Measurements from ENCODE around the gene ZNF511.

ZNF511 gene

DNA sequence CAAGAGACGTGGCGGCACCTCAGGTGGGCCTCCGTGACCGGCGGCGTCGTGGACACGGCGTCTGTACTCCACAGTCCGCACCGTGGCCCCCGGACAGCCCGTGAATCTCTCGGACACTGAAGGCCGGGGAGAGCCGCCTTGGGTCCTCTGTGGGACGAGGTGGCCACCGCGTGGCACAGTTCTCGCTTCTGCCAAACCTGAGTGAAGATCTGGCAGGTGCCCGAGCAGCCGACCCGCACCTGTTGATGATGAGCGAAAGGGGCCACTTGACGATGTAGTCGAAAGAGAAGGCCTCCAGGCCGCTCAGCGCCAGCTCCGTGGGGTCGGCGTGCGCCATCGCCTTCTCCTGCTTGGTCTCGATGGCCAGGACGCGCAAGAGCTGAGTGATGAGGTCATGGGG lies 23.5 kb upstream of the ZNF511 start:
- TF ChIP-seq, protein P1, sequence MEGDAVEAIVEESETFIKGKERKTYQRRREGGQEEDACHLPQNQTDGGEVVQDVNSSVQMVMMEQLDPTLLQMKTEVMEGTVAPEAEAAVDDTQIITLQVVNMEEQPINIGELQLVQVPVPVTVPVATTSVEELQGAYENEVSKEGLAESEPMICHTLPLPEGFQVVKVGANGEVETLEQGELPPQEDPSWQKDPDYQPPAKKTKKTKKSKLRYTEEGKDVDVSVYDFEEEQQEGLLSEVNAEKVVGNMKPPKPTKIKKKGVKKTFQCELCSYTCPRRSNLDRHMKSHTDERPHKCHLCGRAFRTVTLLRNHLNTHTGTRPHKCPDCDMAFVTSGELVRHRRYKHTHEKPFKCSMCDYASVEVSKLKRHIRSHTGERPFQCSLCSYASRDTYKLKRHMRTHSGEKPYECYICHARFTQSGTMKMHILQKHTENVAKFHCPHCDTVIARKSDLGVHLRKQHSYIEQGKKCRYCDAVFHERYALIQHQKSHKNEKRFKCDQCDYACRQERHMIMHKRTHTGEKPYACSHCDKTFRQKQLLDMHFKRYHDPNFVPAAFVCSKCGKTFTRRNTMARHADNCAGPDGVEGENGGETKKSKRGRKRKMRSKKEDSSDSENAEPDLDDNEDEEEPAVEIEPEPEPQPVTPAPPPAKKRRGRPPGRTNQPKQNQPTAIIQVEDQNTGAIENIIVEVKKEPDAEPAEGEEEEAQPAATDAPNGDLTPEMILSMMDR (IDR thresholded peaks at IDR 0.05): no peak
- no peak for TF ChIP-seq ZFX (IDR thresholded peaks at IDR 0.05; ENCODE audit: borderline replicate concordance)
- H3K27ac ChIP-seq: no peak overlapping the region

DNA sequence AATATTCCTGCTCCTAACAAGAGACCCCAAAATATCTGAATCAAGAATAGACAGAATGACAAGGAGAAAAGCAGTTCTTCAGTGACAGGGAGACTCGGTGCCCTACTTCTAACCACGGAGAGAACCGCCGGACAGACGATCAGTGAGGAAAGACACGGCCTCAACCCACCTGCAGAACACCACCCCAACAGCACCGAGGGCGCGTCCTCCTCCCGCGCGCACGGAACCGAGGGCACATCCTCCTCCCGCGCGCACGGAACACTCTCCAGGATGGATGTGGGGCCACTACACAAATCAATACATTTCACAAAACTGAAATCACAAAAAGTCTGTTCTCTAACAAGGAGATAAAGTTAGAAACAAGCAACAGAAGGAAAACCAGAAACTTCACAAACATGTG lies 22.3 kb upstream of the ZNF511 start:
- no peak for TF ChIP-seq ZFX (IDR thresholded peaks at IDR 0.05; ENCODE audit: borderline replicate concordance)
- TF ChIP-seq, protein P1 (IDR thresholded peaks at IDR 0.05): no peak
- no peak overlapping the region for H3K27ac ChIP-seq

DNA sequence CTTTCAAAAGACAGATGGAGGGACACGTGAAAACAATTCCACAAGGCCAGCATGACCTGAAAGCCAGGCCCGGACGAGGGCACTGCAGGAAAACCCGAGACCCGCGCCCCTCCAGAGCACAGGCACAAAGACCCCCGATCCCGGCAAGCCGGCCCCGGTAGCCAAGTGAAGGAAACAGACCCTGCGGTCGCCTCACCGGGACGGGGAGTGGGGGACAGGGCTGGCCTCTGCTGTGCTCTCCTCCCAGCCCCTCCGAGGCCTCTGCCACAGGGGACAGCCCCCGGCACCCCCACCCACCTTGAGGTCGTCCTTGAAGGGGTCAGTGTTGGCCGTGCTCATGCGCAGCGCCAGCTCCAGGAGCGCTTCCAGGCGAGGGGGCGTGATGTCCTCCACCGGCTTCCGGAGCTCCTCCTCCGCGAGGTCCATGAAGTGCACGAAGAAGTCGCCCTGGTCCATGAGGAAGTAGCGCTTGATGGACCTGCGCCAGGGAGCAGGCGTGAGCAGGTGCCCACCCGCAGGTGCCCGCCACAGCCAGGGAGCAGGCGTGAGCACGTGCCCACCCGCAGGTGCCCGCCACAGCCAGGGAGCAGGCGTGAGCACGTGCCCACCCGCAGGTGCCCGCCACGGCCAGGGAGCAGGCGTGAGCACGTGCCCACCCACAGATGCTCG lies 20.7 kb upstream of the ZNF511 start:
- TF ChIP-seq, protein P1 (IDR thresholded peaks at IDR 0.05): no peak
- TF ChIP-seq ZFX (IDR thresholded peaks at IDR 0.05; ENCODE audit: borderline replicate concordance): no peak
- no peak overlapping the region for H3K27ac ChIP-seq

DNA sequence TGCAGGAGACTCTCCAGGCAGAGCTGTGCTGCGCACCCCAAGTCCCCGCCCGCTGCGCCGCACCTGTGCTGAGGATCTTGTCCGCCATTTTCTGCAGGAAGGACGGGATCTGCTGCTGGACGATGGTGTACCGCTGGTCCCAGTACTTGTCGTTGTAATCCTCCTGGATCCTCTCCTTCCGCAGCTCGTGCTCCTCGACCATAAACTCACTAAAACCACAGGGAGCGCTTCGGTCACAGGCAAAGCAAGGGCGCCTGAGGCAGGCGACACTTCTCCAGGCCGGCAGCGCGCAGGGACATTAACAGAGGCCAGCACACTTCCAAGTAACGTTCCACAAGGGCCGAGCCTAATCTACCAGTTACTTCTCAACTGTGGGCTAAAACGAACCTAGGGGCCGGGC lies 19.0 kb upstream of the ZNF511 start:
- no peak overlapping the region for H3K27ac ChIP-seq
- no peak for TF ChIP-seq ZFX (IDR thresholded peaks at IDR 0.05; ENCODE audit: borderline replicate concordance)

DNA sequence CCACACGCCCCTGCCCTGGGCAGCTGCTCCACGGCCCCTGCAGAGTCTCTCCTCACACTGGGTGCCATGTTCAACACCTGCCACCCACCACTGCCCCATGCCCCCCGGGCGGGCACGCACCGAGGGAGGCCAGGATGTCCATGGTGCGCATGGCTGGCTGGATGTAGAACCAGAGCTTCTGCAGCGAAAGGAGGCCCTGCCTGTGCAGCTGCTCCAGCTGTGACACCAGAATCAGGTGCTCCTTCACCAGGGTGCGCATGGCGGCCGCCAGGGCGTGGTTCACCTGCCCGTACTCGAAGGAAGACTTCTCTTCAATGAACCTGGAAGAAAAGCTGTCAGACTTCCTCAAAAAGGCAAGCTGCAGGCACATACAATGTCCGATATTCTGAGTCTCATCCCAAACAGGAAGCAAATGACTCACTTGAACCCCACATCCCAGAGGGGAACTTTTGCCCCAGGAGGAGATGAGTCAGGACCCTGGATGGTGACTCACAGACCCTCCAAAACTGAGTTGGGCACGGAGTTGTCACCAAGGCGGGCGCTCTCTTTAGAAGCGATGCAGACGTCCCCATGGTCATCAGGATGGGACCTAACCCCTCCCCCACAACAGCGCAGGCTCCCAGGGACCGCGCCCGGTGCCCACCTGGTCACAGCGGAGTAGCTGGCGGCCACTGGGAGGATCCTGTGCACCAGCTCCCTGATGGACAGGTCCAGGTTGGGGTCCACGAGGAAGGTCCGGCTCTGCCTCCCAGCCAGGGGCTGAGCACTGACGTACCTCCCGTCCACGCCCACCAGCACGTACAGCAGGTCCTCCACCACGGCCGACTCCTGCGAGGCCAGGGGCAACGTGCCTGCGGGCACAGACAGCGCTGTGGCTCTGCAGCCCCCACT lies 15.6 kb upstream of the ZNF511 start:
- no peak for TF ChIP-seq ZFX (IDR thresholded peaks at IDR 0.05; ENCODE audit: borderline replicate concordance)
- TF ChIP-seq, protein P1 (IDR thresholded peaks at IDR 0.05): no peak
- H3K27ac ChIP-seq: no peak overlapping the region

DNA sequence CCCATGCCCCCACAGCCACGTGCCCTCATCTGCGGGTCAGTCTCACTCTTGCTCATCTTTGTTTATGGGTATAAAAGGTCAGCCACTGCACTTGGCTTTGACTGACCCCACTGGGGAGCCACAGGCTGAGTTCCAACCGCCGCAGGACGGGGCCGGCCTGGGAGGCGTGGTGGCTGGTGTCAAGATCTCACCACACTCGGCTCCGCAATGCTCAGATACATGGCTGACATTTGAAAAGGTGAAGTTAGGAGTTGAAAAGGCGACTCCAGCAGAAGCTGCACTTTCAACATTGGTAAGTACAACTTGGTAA lies 14.9 kb upstream of the ZNF511 start:
- TF ChIP-seq, protein P1 (IDR thresholded peaks at IDR 0.05): no peak
- no peak for TF ChIP-seq ZFX (IDR thresholded peaks at IDR 0.05; ENCODE audit: borderline replicate concordance)
- no peak overlapping the region for H3K27ac ChIP-seq

DNA sequence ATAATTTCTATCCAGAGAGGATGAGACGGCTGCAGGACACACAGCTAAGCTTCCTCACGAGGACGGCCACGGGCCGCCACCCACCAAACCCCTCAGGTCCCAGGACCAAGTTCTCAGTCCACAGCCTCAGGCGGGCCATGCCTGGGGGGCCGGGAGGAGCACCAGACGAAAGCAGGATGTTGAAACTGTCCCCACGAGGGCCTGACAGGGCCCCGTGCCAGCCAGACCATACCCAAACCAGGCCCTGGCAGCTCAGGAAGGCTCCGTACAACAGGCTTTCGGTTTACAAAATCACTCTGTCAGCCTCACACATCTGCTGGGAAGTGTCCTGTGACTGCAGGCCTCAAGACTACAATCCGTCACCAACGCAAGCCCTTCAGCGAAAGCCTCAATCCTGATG lies 14.5 kb upstream of the ZNF511 start:
- H3K27ac ChIP-seq: no peak overlapping the region
- TF ChIP-seq ZFX (IDR thresholded peaks at IDR 0.05; ENCODE audit: borderline replicate concordance): no peak
- TF ChIP-seq, protein P1 (IDR thresholded peaks at IDR 0.05): no peak
